Tibial artery (tissue), 4 donors: ENCODE data around the gene UBE2F.

Experiments
- DNase-seq, 2 donors: peaks; one replicate each; pipeline ENCODE4 v3.0.0-alpha.2; 2019
- H3K27ac ChIP-seq, 2 donors: fragments of 200-600 bp; sonication (generic) in 1 of 2; 1 replicate in 1 of 2; 2 replicates in 1 of 2; pipeline ENCODE4 v1.5.1; 2018 to 2019; ENCODE audit warnings: mild to moderate bottlenecking in 1 of 2
- H3K27me3 ChIP-seq, 2 donors: fragments of 200-600 bp; sonication (generic) in 1 of 2; one replicate each; pipeline versions ENCODE4 v1.5.1 to v1.6.0; 2016 to 2019
- H3K36me3 ChIP-seq, 3 donors: fragments of 200-600 bp; sonication (generic) in 2 of 3; one replicate each; pipeline ENCODE4 v1.5.1; 2016 to 2019; ENCODE audit warnings: mild to moderate bottlenecking in 2 of 3
- H3K4me1 ChIP-seq, 4 donors: fragments of 200-600 bp; sonication (generic) in 2 of 4; 1 replicate in 3 of 4; 2 replicates in 1 of 4; pipeline ENCODE4 v1.5.1; 2016 to 2019
- H3K4me3 ChIP-seq, 2 donors: fragments of 200-600 bp; sonication (generic) in 1 of 2; 1 replicate in 1 of 2; 2 replicates in 1 of 2; pipeline ENCODE4 v1.5.1; 2018 to 2019; ENCODE audit warnings: mild to moderate bottlenecking in 2 of 2
- H3K9me3 ChIP-seq, 3 donors: fragments of 200-600 bp; sonication (generic) in 1 of 3; one replicate each; pipeline ENCODE4 v1.5.1; 2016 to 2019
- CTCF ChIP-seq, 2 experiments: fragments of 200-600 bp in 1 of 2; fragments of 450-650 bp in 1 of 2; IDR thresholded peaks; one replicate each; pipeline ENCODE4 v1.5.1; 2017 to 2019; ENCODE audit warnings: antibody characterized with exemption in 2 of 2, mild to moderate bottlenecking in 1 of 2, moderate library complexity in 1 of 2
- intact Hi-C: fragments of 100-400 bp; cut with DNase I; formaldehyde crosslinking; loops from one replicate; pipeline ENCODE4 v1.15.0; 2023; ENCODE audit warnings: low total_unique reads

UBE2F gene

GRCh38 chr2:238060542-238061314, 93.9 kb downstream of the UBE2F start, which contains the start of gene SCLY:
Gene SCLY (plus strand): TSS chr2:238061001. CDS start chr2:238061055, 54 bp downstream.
- peak; percentile 95 to 99 for DNase-seq
- H3K4me3 ChIP-seq: peak within 1 kb of the TSS; percentile 69 to 89
- H3K4me1 ChIP-seq: peaks cover 0 to 17% (median 10%) of the 10 kb centered on the region in 4 donors
- peaks cover 0 to 17% (median 8%) of the 10 kb centered on the region in 3 donors for H3K36me3 ChIP-seq
- no peaks in the 10 kb centered on the region for H3K9me3 ChIP-seq
- intact Hi-C loops: loop anchor here (5.0 to 10.0 kb wide), 2 partner anchors 72 to 206 kb away; partner anchors contain the start of gene RAMP1
- TF ChIP-seq CTCF (IDR thresholded peaks at IDR 0.05): no peak
- H3K27me3 ChIP-seq: no peaks in the 10 kb centered on the region
- H3K27ac ChIP-seq: peak within 1 kb of the TSS; percentile 85 to 90

- Histone ChIP-seq H3K4me3 (peak overlapping the region; percentile 69 to 89), H3K4me1 (peaks cover 0 to 17% (median 10%) of the 10 kb centered on the region in 4 donors), H3K27ac (peak overlapping the region; percentile 72 to 90), H3K27me3 (no peaks in the 10 kb centered on the region), H3K9me3 (no peaks in the 10 kb centered on the region), H3K36me3 (peaks cover 0 to 25% (median 16%) of the 10 kb centered on the region in 3 donors)
- TF ChIP-seq CTCF (IDR thresholded peaks at IDR 0.05): no peak
- intact Hi-C loops: loop anchor here (5.0 to 10.0 kb wide), 2 partner anchors 71 to 207 kb away; partner anchors contain the start of gene RAMP1
- peak in 1 of 2 donors; percentile 23 for DNase-seq
Observed at GRCh38 chr2:238061315-238062202, 94.7 kb downstream of the UBE2F start.

GRCh38 chr2:238063414-238064189, 96.8 kb downstream of the UBE2F start:
- no peak overlapping the region for H3K4me3 ChIP-seq
- no peak for TF ChIP-seq CTCF (IDR thresholded peaks at IDR 0.05)
- intact Hi-C loops: loop anchor here (5.0 to 10.0 kb wide), 2 partner anchors 69 to 209 kb away; partner anchors contain the start of gene RAMP1
- peaks cover 0 to 17% (median 10%) of the 10 kb centered on the region in 4 donors for H3K4me1 ChIP-seq
- DNase-seq: no peak
- no peak overlapping the region for H3K27ac ChIP-seq
- H3K9me3 ChIP-seq: no peaks in the 10 kb centered on the region
- peaks cover 4 to 40% (median 25%) of the 10 kb centered on the region in 3 donors for H3K36me3 ChIP-seq
- no peaks in the 10 kb centered on the region for H3K27me3 ChIP-seq

GRCh38 chr2:238064376-238064775, 97.6 kb downstream of the UBE2F start:
- H3K4me1 ChIP-seq: peaks cover 0 to 16% (median 10%) of the 10 kb centered on the region in 4 donors
- intact Hi-C loops: loop anchor here (5.0 to 10.0 kb wide), 2 partner anchors 68 to 210 kb away; partner anchors contain the start of gene RAMP1
- peaks cover 7 to 45% (median 30%) of the 10 kb centered on the region in 3 donors for H3K36me3 ChIP-seq
- H3K27me3 ChIP-seq: no peaks in the 10 kb centered on the region
- H3K27ac ChIP-seq: no peak overlapping the region
- DNase-seq: no peak
- H3K9me3 ChIP-seq: no peaks in the 10 kb centered on the region
- no peak overlapping the region for H3K4me3 ChIP-seq
- TF ChIP-seq CTCF (IDR thresholded peaks at IDR 0.05): no peak
